HepG2 (cell line): ENCODE results near the gene POGLUT2. TPM values are rescaled to one million over a fixed set of nuclear protein-coding genes. Genes with fewer than 3 reads are reported as not detected.
A peak's percentile ranks its signal among the peaks of the same experiment; 100 is the strongest.

Source experiments
- ATAC-seq: fragments of 200-7000 bp; cut with Tn5 transposase; 3 replicates; pipeline ENCODE4 v1.9.1; 2020; ENCODE audit warnings: mild to moderate bottlenecking, moderate library complexity
- BruUV-seq: library from RNA; stranded (reverse); fragments of 400-500 nt; replicated peaks from 2 replicates; lab custom pipeline; 2021; lab: Mats Ljungman, UMichigan
- CTCF ChIA-PET: fragments of 300-600 bp; formaldehyde crosslinking; extraction: SDS; loops from one replicate; lab custom pipeline; 2021; ENCODE audit warnings: low total read pairs, inconsistent platforms, low intra/inter-chr PET ratio; lab: Yijun Ruan, JAX
- POLR2A ChIA-PET: fragments of 350-600 bp; sonication (Branson Sonifier 250); formaldehyde crosslinking; loops from one replicate; lab custom pipeline; 2020; ENCODE audit warnings: antibody characterized with exemption, inconsistent platforms; lab: Yijun Ruan, JAX
- DNase-seq: peaks from one replicate; pipeline ENCODE4 v3.0.0-alpha.2; 2015; ENCODE audit warnings: low spot score
- FAIRE-seq: peaks from 3 replicates; lab custom pipeline; 2011; peaks lifted over from hg19 to GRCh38; lab: Jason Lieb, UNC
- H2AFZ ChIP-seq: one replicate; pipeline ENCODE4 v1.6.1; 2011; ENCODE audit warnings: low read length, inconsistent platforms
- H3K27ac ChIP-seq: fragments of 300-600 bp; 3 replicates; pipeline ENCODE4 v1.8.0; 2011; ENCODE audit warnings: mixed run types, mild to moderate bottlenecking, mixed read lengths, low read length, inconsistent platforms; ENCODE audit not compliant: insufficient read depth; ENCODE audit errors: extremely low read length
- H3K27me3 ChIP-seq, 2 experiments: fragments of 200-600 bp in 1 of 2; 2 replicates in 1 of 2; 3 replicates in 1 of 2; pipeline versions ENCODE4 v1.6.0 to v1.8.0; 2011; ENCODE audit warnings: low read length in 2 of 2, mild to moderate bottlenecking in 2 of 2, moderate library complexity in 2 of 2, inconsistent platforms in 1 of 2; ENCODE audit not compliant: insufficient read depth in 2 of 2, control insufficient read depth in 1 of 2
- H3K36me3 ChIP-seq, 2 experiments: fragments of 200-600 bp in 1 of 2; replicated peaks in 1 of 2; 2 replicates in 1 of 2; 3 replicates in 1 of 2; pipeline versions ENCODE4 v1.5.1 to v1.8.0; 2011; ENCODE audit warnings: low read length in 2 of 2, inconsistent platforms in 1 of 2; ENCODE audit not compliant: insufficient read depth in 2 of 2, control insufficient read depth in 1 of 2
- H3K4me1 ChIP-seq: 2 replicates; pipeline ENCODE4 v1.5.1; 2012; ENCODE audit warnings: low read length, inconsistent platforms; ENCODE audit not compliant: insufficient read depth
- H3K4me2 ChIP-seq: 2 replicates; pipeline ENCODE4 v1.6.0; 2011; ENCODE audit warnings: low read depth, low read length, inconsistent platforms
- H3K4me3 ChIP-seq, 3 experiments: fragments of 200-600 bp in 1 of 3; sonication (generic), shearing (Covaris generic) in 1 of 3; replicated peaks in 1 of 3; 2 replicates each; pipeline ENCODE4 v1.5.1; 2011 to 2016; ENCODE audit warnings: low read length in 3 of 3, inconsistent platforms in 2 of 3, low read depth in 2 of 3, mild to moderate bottlenecking in 2 of 3, control low read depth in 1 of 3, mixed read lengths in 1 of 3; ENCODE audit not compliant: insufficient read depth in 1 of 3
- H3K79me2 ChIP-seq: one replicate; pipeline ENCODE4 v1.6.1; 2011; ENCODE audit warnings: low read length, inconsistent platforms; ENCODE audit not compliant: insufficient read depth
- H3K9ac ChIP-seq: 2 replicates; pipeline ENCODE4 v1.6.0; 2011; ENCODE audit warnings: mild to moderate bottlenecking, low read depth, low read length, inconsistent platforms; ENCODE audit not compliant: insufficient read depth
- H3K9me3 ChIP-seq: 2 replicates; pipeline ENCODE4 v1.5.1; 2012; ENCODE audit warnings: mild to moderate bottlenecking, low read length
- H4K20me1 ChIP-seq: 2 replicates; pipeline ENCODE4 v1.6.0; 2011; ENCODE audit warnings: inconsistent platforms, mild to moderate bottlenecking, low read length, moderate library complexity; ENCODE audit not compliant: insufficient read depth
- ARID2 ChIP-seq: sonication (generic); formaldehyde crosslinking; IDR thresholded peaks from 2 replicates; pipeline ENCODE4 v1.8.1; 2022; ENCODE audit warnings: mild to moderate bottlenecking, missing genetic modification reagents, borderline replicate concordance
- HNRNPLL ChIP-seq: fragments of 200-400 bp; formaldehyde crosslinking; IDR thresholded peaks from 2 replicates; pipeline ENCODE4 v1.6.1; 2017; ENCODE audit warnings: mild to moderate bottlenecking, low read depth, low read length; ENCODE audit not compliant: poor library complexity, severe bottlenecking
- MTERF4 ChIP-seq: sonication (generic); formaldehyde crosslinking; IDR thresholded peaks from 2 replicates; pipeline ENCODE4 v1.8.0; 2023; ENCODE audit warnings: mild to moderate bottlenecking, missing genetic modification reagents
- PAX8 ChIP-seq: sonication (generic); formaldehyde crosslinking; IDR thresholded peaks from 2 replicates; pipeline ENCODE4 v1.8.0; 2022; ENCODE audit warnings: mild to moderate bottlenecking, missing genetic modification reagents, borderline replicate concordance
- POGK ChIP-seq: sonication (generic); formaldehyde crosslinking; conservative IDR thresholded peaks from 2 replicates; pipeline ENCODE4 v1.8.0; 2022; ENCODE audit warnings: mild to moderate bottlenecking, moderate library complexity, missing genetic modification reagents
- RXRB ChIP-seq: IDR thresholded peaks from 2 replicates; pipeline ENCODE4 v1.6.1; 2016; ENCODE audit warnings: borderline replicate concordance, missing genetic modification reagents, missing compliant biosample characterization
- SALL1 ChIP-seq: sonication (generic); formaldehyde crosslinking; IDR thresholded peaks from 2 replicates; pipeline ENCODE4 v1.8.0; 2022; ENCODE audit warnings: mild to moderate bottlenecking, missing genetic modification reagents
- SAP130 ChIP-seq: IDR thresholded peaks from 2 replicates; pipeline ENCODE4 v1.6.1; 2016; ENCODE audit warnings: low read depth
- SIX4 ChIP-seq: sonication (generic); formaldehyde crosslinking; IDR thresholded peaks from 2 replicates; pipeline ENCODE4 v1.4.0; 2020; ENCODE audit warnings: missing genetic modification reagents
- ZBTB21 ChIP-seq: sonication (generic); formaldehyde crosslinking; IDR thresholded peaks from 2 replicates; pipeline ENCODE4 v1.4.0; 2020; ENCODE audit warnings: missing genetic modification reagents
- ZFP90 ChIP-seq: sonication (generic); formaldehyde crosslinking; IDR thresholded peaks from 2 replicates; pipeline ENCODE4 v1.8.0; 2022; ENCODE audit warnings: missing genetic modification reagents, mild to moderate bottlenecking, inconsistent platforms, borderline replicate concordance
- ZNF614 ChIP-seq: IDR thresholded peaks from 2 replicates; pipeline ENCODE4 v1.6.1; 2018; ENCODE audit warnings: missing biosample characterization, missing genetic modification reagents, inconsistent platforms, borderline replicate concordance
- ZNF740 ChIP-seq: sonication (generic); formaldehyde crosslinking; IDR thresholded peaks from 2 replicates; pipeline ENCODE4 v1.4.0; 2020; ENCODE audit warnings: missing genetic modification reagents
- ZNF773 ChIP-seq: sonication (generic); formaldehyde crosslinking; IDR thresholded peaks from 2 replicates; pipeline ENCODE4 v1.4.0; 2020; ENCODE audit warnings: missing genetic modification reagents, borderline replicate concordance
- ZNF878 ChIP-seq: sonication (generic); formaldehyde crosslinking; IDR thresholded peaks from 2 replicates; pipeline ENCODE4 v1.8.1; 2023; ENCODE audit warnings: mild to moderate bottlenecking, missing genetic modification reagents, moderate library complexity
- ZNF879 ChIP-seq: sonication (generic); formaldehyde crosslinking; IDR thresholded peaks from 2 replicates; pipeline ENCODE4 v1.8.1; 2023; ENCODE audit warnings: missing genetic modification reagents
- WGBS: methylation state at CpG from one replicate; pipeline ENCODE4 v1.1.6; 2017; ENCODE audit warnings: low lambda C conversion rate; 5-methylcytosine and 5-hydroxymethylcytosine counted together
- in situ Hi-C: cut with HindIII; loops from 2 replicates; pipeline ENCODE4 v1.10.0; 2017; ENCODE audit warnings: low pct_unique_long_range_greater_than_20kb; ENCODE audit not compliant: extremely low pct_ligation_motif_present
- intact Hi-C: fragments of 100-400 bp; cut with micrococcal nuclease; formaldehyde crosslinking; loops from one replicate; pipeline ENCODE4 v1.10.0; 2022; ENCODE audit not compliant: unreplicated experiment
- polyA plus RNA-seq, 8 experiments: library from polyadenylated mRNA; depleted of rRNA in 3 of 8; stranded (reverse) in 7 of 8; unstranded in 1 of 8; fragments of >200 nt; fragmentation: Illumina TruSeq in 4 of 8; extraction: Trizol in 4 of 8; gene quantifications; 2 replicates each; pipeline versions ENCODE4 v1.2.1 to v1.2.3, GENCODE V29; 2011 to 2016; ENCODE audit warnings: low read depth in 4 of 8, missing spikeins in 1 of 8, mixed read lengths in 1 of 8; ENCODE audit not compliant: insufficient read depth in 1 of 8
- total RNA-seq, 5 experiments: library from RNA; depleted of rRNA; stranded (reverse); fragments of >200 nt; fragmentation: Illumina TruSeq; extraction: Trizol; gene quantifications; 2 replicates each; pipeline ENCODE4 v1.2.3, GENCODE V29; 2016; ENCODE audit warnings: low read depth in 1 of 5

Gene POGLUT2
- total and polyA plus RNA-seq, 2 of the 13 experiments (the other 11 are each of a cell fraction or from before 2014, with no cell fraction given): 18.0 to 26.1 TPM

DNA sequence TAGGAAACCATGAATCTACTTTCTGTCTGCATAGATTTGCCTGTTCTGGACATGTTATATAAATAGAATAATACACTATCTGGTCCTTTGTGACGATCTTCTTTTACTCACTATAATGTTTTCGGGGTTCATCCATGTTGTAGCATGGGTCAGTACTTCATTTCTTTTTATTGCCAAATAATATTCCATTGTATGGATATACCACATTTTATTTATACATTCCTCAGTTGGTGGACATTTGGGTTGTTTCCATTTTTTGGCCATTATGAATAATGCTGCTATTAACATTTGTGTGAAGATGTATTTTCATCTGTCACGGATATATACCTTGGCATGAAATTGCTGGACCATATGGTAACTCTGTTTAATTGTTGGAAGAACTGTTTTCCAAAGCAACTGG, 6.9 kb upstream of the POGLUT2 start (continued):
- no peak for TF ChIP-seq POGK
- TF ChIP-seq, all 625 proteins: peak for 0

DNA sequence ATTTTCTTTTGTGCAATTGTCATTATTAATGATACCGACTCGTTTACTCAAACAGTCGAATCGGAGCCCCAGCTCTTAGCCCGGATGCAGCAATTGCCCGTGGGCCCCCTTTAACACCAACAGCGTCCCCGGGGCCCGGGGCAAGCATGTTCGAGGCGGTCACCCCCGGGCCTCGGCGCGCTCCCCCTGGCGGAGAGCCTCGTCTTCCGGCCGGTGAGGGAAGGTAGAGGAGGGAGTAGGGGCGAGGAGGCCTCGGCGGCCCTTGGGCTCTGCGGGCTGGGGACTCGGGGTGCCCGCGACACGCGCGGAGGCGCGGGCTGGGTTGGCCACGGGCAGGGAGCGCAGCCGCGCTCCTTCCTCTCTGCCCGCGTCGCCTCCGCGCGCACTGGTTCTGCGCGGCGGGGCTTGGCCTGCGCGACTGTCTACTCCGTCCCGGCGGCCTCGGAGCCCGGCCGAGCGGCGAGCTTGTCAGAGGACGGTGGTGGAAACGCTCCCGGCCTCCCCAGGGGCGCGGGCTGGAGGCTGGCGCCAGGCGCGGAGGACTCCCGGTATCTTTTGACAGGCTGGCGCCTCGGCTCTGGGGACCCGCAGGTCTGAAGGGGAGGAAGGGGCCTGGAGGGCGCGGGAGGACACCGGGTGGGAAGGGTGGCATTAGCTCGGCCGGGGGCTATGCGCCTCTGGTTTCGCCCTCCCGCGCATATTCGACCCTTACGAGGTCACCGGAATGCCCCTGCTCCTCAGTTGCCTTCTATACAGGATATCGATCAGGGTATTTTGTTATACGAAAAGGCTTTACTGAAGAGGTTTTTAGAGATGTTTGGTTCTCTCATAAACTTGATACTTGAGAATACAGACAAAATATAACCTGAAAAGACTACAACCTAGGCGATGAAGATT, 1.6 kb upstream of the POGLUT2 start:
- H3K4me2 ChIP-seq: peak overlapping the region; percentile 74
- no peaks in the 10 kb centered on the region for H3K9me3 ChIP-seq
- H3K36me3 ChIP-seq: no peaks in the 10 kb centered on the region; a peak in 1 of 5 replicates
- no TSS peak for BruUV-seq
- no peaks in the 10 kb centered on the region; a peak in 1 of 5 replicates for H3K27me3 ChIP-seq
- no peak for FAIRE-seq
- H4K20me1 ChIP-seq: no peaks in the 10 kb centered on the region
- peak; percentile 88 for ATAC-seq
- CTCF ChIA-PET: interaction anchor here (1.4 to 2.0 kb wide), 3 partner anchors 47 to 220 kb away, joined by 4 to 9 read pairs (median 6); no protein-coding TSS in a partner anchor
- in situ Hi-C loops: no loop called here
- intact Hi-C loops: loop anchor here (1.0 kb wide), 4 partner anchors 29 to 220 kb away; no protein-coding TSS in a partner anchor
- peak overlapping the region; percentile 78 for H3K27ac ChIP-seq
- no peak overlapping the region for H2AFZ ChIP-seq
- H3K4me3 ChIP-seq: peak overlapping the region; percentile 70 to 89 (median 83)
- DNase-seq: peak; percentile 66
- peaks cover 24% of the 10 kb centered on the region for H3K4me1 ChIP-seq
- H3K79me2 ChIP-seq: peaks cover 34% of the 10 kb centered on the region
- POLR2A ChIA-PET: interaction anchor here (1.0 to 3.6 kb wide), 7 partner anchors 14 to 207 kb away, joined by 3 to 21 read pairs (median 4); partner anchors contain the start of gene ERCC5
- under 1% methylated on average over 20 of the region's 81 CpGs for WGBS
- H3K9ac ChIP-seq: peak overlapping the region; percentile 87
- TF ChIP-seq SIX4 (no peak), ZNF740 (0 out of 2 replicates have a peak, but pooled peaks have one; percentile 8), HNRNPLL (peak; percentile 21), ZBTB21 (CRISPR knock-in tag) (no peak), ZNF879 (CRISPR knock-in tag) (no peak), ZFP90 (peak; percentile 59; the same call in 1 of the 2 replicates), MTERF4 (CRISPR knock-in tag) (peak; percentile 84), SALL1 (CRISPR knock-in tag) (peak; percentile 85), ZNF773 (CRISPR knock-in tag) (no peak), PAX8 (0 out of 2 replicates have a peak, but pooled peaks have one; percentile 28), ZNF614 (CRISPR knock-in tag) (peak; percentile 65; the same call in 1 of the 2 replicates), ZNF878 (CRISPR knock-in tag) (peak; percentile 63; the same call in 1 of the 2 replicates), ARID2 (0 out of 2 replicates have a peak, but pooled peaks have one; percentile 68), SAP130 (CRISPR knock-in tag) (peak; percentile 81), RXRB (CRISPR knock-in tag) (peak; percentile 16; the same call in 1 of the 2 replicates)
